ENCODE measurements around the gene BARX2. TPM values are rescaled to one million over a fixed set of nuclear protein-coding genes. Genes with fewer than 3 reads are reported as not detected.

BARX2 gene
- polyA plus RNA-seq, 1 donor from 2014 or later: not detected

- Histone ChIP-seq H3K4me2 (ENCODE audit: low read length) (no peak overlapping the region), H4K20me1 (ENCODE audit: insufficient read depth) (no peaks in the 10 kb centered on the region), H3K9ac (ENCODE audit: low read length) (no peak overlapping the region), H3K27me3 (ENCODE audit: insufficient read depth, low read depth, low read length) (no peaks in the 10 kb centered on the region), H3K4me3 (ENCODE audit: low read length) (no peak overlapping the region), H3K27ac (ENCODE audit: low read length) (no peak overlapping the region), H3K36me3 (ENCODE audit: insufficient read depth, low read length) (no peaks in the 10 kb centered on the region), H2AFZ (ENCODE audit: low read depth, low read length) (no peak overlapping the region), H3K79me2 (replicated peaks; ENCODE audit: insufficient read depth, low read length) (no peaks in the 10 kb centered on the region), H3F3A (ENCODE audit: insufficient read depth, low read length, poor library complexity, severe bottlenecking) (no peaks in the 10 kb centered on the region), H3K9me3 (ENCODE audit: low read length) (no peaks in the 10 kb centered on the region), H3K9me2 (ENCODE audit: insufficient read depth, low read length) (no peaks in the 10 kb centered on the region)
- no peak for TF ChIP-seq RAD21 (conservative IDR thresholded peaks at IDR 0.05)
- TF ChIP-seq SMC3 (conservative IDR thresholded peaks at IDR 0.05; ENCODE audit: poor library complexity): no peak
- TF ChIP-seq POLR2AphosphoS5 (IDR thresholded peaks at IDR 0.05): no peak
- TF ChIP-seq EP300 (conservative IDR thresholded peaks at IDR 0.05; ENCODE audit: poor library complexity, severe bottlenecking): no peak
- TF ChIP-seq EZH2 (IDR thresholded peaks at IDR 0.05; ENCODE audit: borderline replicate concordance, insufficient read depth, low read length, poor library complexity, severe bottlenecking): no peak
- no peak for TF ChIP-seq CTCF (IDR thresholded peaks at IDR 0.05; ENCODE audit: poor library complexity, severe bottlenecking)
- TF ChIP-seq MXI1 (conservative IDR thresholded peaks at IDR 0.05; ENCODE audit: poor library complexity, severe bottlenecking): no peak
- no peak for TF ChIP-seq REST (IDR thresholded peaks at IDR 0.05; ENCODE audit: borderline replicate concordance)
- TF ChIP-seq TAF1 (IDR thresholded peaks at IDR 0.05; ENCODE audit: low read depth): no peak
Observed at GRCh38 chr11:129384415-129384814, 8.8 kb downstream of the BARX2 start.

GRCh38 chr11:129385801-129386200 is 10.2 kb downstream of the BARX2 start:
- H3K27ac ChIP-seq (ENCODE audit: low read length): no peak overlapping the region
- no peak overlapping the region for H3K9ac ChIP-seq (ENCODE audit: low read length)
- no peak overlapping the region for H3K4me2 ChIP-seq (ENCODE audit: low read length)
- H4K20me1 ChIP-seq (ENCODE audit: insufficient read depth): no peaks in the 10 kb centered on the region
- no peaks in the 10 kb centered on the region for H3K79me2 ChIP-seq (replicated peaks; ENCODE audit: insufficient read depth, low read length)
- no peaks in the 10 kb centered on the region for H3K9me3 ChIP-seq (ENCODE audit: low read length)
- no peaks in the 10 kb centered on the region for H3K9me2 ChIP-seq (ENCODE audit: insufficient read depth, low read length)
- no peaks in the 10 kb centered on the region for H3K36me3 ChIP-seq (ENCODE audit: insufficient read depth, low read length)
- H3F3A ChIP-seq (ENCODE audit: insufficient read depth, low read length, poor library complexity, severe bottlenecking): no peaks in the 10 kb centered on the region
- H3K27me3 ChIP-seq (ENCODE audit: insufficient read depth, low read depth, low read length): no peaks in the 10 kb centered on the region
- no peak overlapping the region for H2AFZ ChIP-seq (ENCODE audit: low read depth, low read length)
- TF ChIP-seq REST (IDR thresholded peaks at IDR 0.05; ENCODE audit: borderline replicate concordance) (no peak), EZH2 (IDR thresholded peaks at IDR 0.05; ENCODE audit: borderline replicate concordance, insufficient read depth, low read length, poor library complexity, severe bottlenecking) (no peak), RAD21 (conservative IDR thresholded peaks at IDR 0.05) (no peak), MXI1 (conservative IDR thresholded peaks at IDR 0.05; ENCODE audit: poor library complexity, severe bottlenecking) (no peak), TAF1 (IDR thresholded peaks at IDR 0.05; ENCODE audit: low read depth) (no peak), SMC3 (conservative IDR thresholded peaks at IDR 0.05; ENCODE audit: poor library complexity) (no peak), EP300 (conservative IDR thresholded peaks at IDR 0.05; ENCODE audit: poor library complexity, severe bottlenecking) (no peak), CTCF (IDR thresholded peaks at IDR 0.05; ENCODE audit: poor library complexity, severe bottlenecking) (no peak), POLR2AphosphoS5 (IDR thresholded peaks at IDR 0.05) (no peak)
- H3K4me3 ChIP-seq (ENCODE audit: low read length): no peak overlapping the region

Measured in neural cell (in vitro differentiated cells).